Measurements from ENCODE around the gene ALG9. TPM values are rescaled to one million over a fixed set of nuclear protein-coding genes. Genes with fewer than 3 reads are reported as not detected.
"Not testable (repeated sequence)": the region's sequence is repeated elsewhere in the genome, so short reads cannot be mapped to it uniquely, and the experiment has no call there.

The ALG9 gene
- total RNA-seq, 1 donor from 2014 or later = 16.2 TPM

GRCh38 chr11:111808063-111808588, 63.3 kb downstream of the ALG9 start:
- no peak for DNase-seq (ENCODE audit: low spot score)
- intact Hi-C loops (cut with DNase I) = no loop called here

- DNase-seq (ENCODE audit: low spot score) = no peak
- intact Hi-C loops (cut with DNase I) = no loop called here
These were observed 64.3 kb downstream of the ALG9 start for GRCh38 chr11:111807076-111807475.

GRCh38 chr11:111801135-111801534, 70.2 kb downstream of the ALG9 start:
- intact Hi-C loops (cut with DNase I) = no loop called here
- no peak for DNase-seq (ENCODE audit: low spot score)

- DNase-seq (ENCODE audit: low spot score) = no peak
- intact Hi-C loops (cut with DNase I) = no loop called here
These were observed 73.1 kb downstream of the ALG9 start for GRCh38 chr11:111798279-111798678.

GRCh38 chr11:111797145-111797581, 74.2 kb downstream of the ALG9 start:
- intact Hi-C loops (cut with DNase I) = no loop called here
- DNase-seq (ENCODE audit: low spot score) = no peak

GRCh38 chr11:111796696-111797095, 74.7 kb downstream of the ALG9 start:
- no peak for DNase-seq (ENCODE audit: low spot score)
- intact Hi-C loops (cut with DNase I) = no loop called here

- intact Hi-C loops (cut with DNase I) = no loop called here
- no peak for DNase-seq (ENCODE audit: low spot score)
These were observed 75.9 kb downstream of the ALG9 start for GRCh38 chr11:111795334-111795985.

GRCh38 chr11:111793863-111794262, 77.5 kb downstream of the ALG9 start:
- no peak for DNase-seq (ENCODE audit: low spot score)
- intact Hi-C loops (cut with DNase I) = no loop called here

GRCh38 chr11:111792955-111793500, 78.4 kb downstream of the ALG9 start:
- intact Hi-C loops (cut with DNase I) = no loop called here

GRCh38 chr11:111792314-111792713, 79.1 kb downstream of the ALG9 start:
- intact Hi-C loops (cut with DNase I) = no loop called here
- DNase-seq (ENCODE audit: low spot score) = no peak

More at GRCh38 chr11:111792955-111793500, 78.4 kb downstream of the ALG9 start:
- DNase-seq (ENCODE audit: low spot score) = no peak

- intact Hi-C loops (cut with DNase I) = loop anchor here (5.0 kb wide), 1 partner anchor 34 kb away; no protein-coding TSS in a partner anchor
- DNase-seq (ENCODE audit: low spot score) = no peak
These were observed 82.9 kb downstream of the ALG9 start for GRCh38 chr11:111788464-111788863.

GRCh38 chr11:111788051-111788450, 83.3 kb downstream of the ALG9 start:
- intact Hi-C loops (cut with DNase I) = loop anchor here (5.0 kb wide), 1 partner anchor 34 kb away; no protein-coding TSS in a partner anchor
- DNase-seq (ENCODE audit: low spot score) = peak; percentile 79

GRCh38 chr11:111785886-111786412, 85.4 kb downstream of the ALG9 start:
- intact Hi-C loops (cut with DNase I) = loop anchor here (5.0 kb wide), 1 partner anchor 36 kb away; no protein-coding TSS in a partner anchor
- DNase-seq (ENCODE audit: low spot score) = no peak

- intact Hi-C loops (cut with DNase I) = loop anchor here (5.0 kb wide), 1 partner anchor 37 kb away; no protein-coding TSS in a partner anchor
- DNase-seq (ENCODE audit: low spot score) = no peak
These were observed 86.3 kb downstream of the ALG9 start for GRCh38 chr11:111785076-111785475.

- intact Hi-C loops (cut with DNase I); DNase-seq (ENCODE audit: low spot score): not testable (repeated sequence)
These were observed 87.1 kb downstream of the ALG9 start for GRCh38 chr11:111784311-111784710.

GRCh38 chr11:111782109-111782741, 89.2 kb downstream of the ALG9 start:
- intact Hi-C loops (cut with DNase I) = no loop called here
- DNase-seq (ENCODE audit: low spot score) = no peak

GRCh38 chr11:111779118-111779517, 92.3 kb downstream of the ALG9 start:
- DNase-seq (ENCODE audit: low spot score) = no peak
- intact Hi-C loops (cut with DNase I) = loop anchor here (5.0 to 10.0 kb wide), 3 partner anchors 63 to 324 kb away; no protein-coding TSS in a partner anchor

- intact Hi-C loops (cut with DNase I) = loop anchor here (5.0 to 10.0 kb wide), 3 partner anchors 64 to 323 kb away; no protein-coding TSS in a partner anchor
- no peak for DNase-seq (ENCODE audit: low spot score)
These were observed 93.3 kb downstream of the ALG9 start for GRCh38 chr11:111778047-111778558.

GRCh38 chr11:111777094-111778046, 94.0 kb downstream of the ALG9 start:
- intact Hi-C loops (cut with DNase I) = loop anchor here (2.0 to 10.0 kb wide), 4 partner anchors 65 to 323 kb away; no protein-coding TSS in a partner anchor
- no peak for DNase-seq (ENCODE audit: low spot score)

Measured in cardiac septum (tissue), 1 donor.